Breast epithelium (tissue), 3 donors: ENCODE data around the gene MORC1.

Source experiments
- CTCF ChIP-seq, 3 donors: fragments of 450-650 bp; IDR thresholded peaks; one replicate each; pipeline ENCODE4 v1.5.1; 2016 to 2017; ENCODE audit warnings: antibody characterized with exemption in 3 of 3, mild to moderate bottlenecking in 3 of 3, moderate library complexity in 3 of 3
- POLR2A ChIP-seq: fragments of 450-650 bp; IDR thresholded peaks from one replicate; pipeline ENCODE4 v1.6.1; 2016; ENCODE audit warnings: antibody characterized with exemption, mild to moderate bottlenecking, moderate library complexity

GRCh38 chr3:109073116-109073515 lies 44.8 kb downstream of the MORC1 start:
- TF ChIP-seq CTCF (IDR thresholded peaks at IDR 0.05) (no peak), POLR2A (no peak)
